Stimulated activated CD4-positive, alpha-beta T cell treated with anti-CD3 and anti-CD28 coated beads, Interleukin-4, amount 100 ng/mL, for 24 hours (primary cell): ENCODE results near the gene DLGAP1.
"Not testable (repeated sequence)": the region's sequence is repeated elsewhere in the genome, so short reads cannot be mapped to it uniquely, and the experiment has no call there.

Experiments used
- DNase-seq: peaks from one replicate; pipeline ENCODE4 v3.0.0-alpha.2; 2020

DLGAP1 gene

DNA sequence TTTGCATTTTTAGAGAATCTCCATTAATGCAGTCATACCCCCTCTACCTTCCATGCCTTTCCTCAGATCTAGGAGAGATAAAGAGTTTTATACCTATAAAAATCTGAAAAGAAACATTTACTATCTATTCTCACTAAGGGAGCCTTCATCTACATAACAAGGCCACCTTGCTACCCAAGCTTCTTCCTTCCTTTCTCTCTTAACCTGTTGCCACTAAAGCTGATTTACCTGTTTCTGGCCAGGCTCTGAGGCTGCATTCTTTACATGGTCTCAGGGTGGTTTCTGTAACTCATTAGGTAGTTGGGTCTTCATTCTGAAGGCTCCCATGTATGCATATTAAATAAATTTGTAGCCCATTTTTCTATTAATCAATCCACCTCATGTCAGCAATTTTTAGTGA is 391.6 kb downstream of the DLGAP1 start:
- DNase-seq = no peak

DNA sequence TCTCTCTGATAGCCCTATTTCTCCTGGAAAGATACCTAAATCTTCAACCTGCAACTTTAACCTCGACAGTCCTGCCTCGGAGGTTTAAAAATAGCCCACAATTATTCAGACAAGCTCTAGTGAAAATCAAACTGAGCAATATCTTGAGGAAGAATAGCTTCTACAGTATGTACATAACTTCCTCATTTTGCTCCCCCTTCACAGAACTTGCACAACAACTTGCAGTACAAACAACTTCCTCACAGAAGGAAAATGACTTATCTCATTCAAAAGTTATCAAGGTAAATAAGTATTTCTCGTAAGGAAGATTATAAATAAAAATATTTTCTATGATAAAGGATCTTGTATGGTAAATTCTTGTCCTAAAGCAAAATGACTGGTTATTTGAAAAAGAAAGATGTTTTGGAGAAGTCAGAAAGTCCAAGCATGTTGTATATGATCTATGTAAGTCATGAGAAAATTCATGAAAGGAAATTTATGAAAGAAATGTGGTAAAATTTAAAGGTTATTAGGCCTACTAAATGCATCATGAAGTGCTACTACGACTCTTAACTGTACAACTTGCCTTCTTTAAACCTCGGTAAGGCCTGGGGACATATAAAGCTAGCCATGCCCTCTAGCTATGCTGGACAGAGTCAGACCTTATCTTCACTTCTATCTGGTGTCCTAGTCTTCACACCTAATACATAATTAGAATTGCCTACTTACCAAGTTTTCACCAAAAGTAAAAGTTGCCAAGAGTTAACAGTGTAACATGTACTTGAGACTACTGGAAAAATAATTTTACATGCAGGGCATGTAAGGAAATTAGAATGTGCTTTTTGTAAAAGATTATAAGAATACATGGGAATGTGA is 394.5 kb downstream of the DLGAP1 start:
- no peak for DNase-seq

DNA sequence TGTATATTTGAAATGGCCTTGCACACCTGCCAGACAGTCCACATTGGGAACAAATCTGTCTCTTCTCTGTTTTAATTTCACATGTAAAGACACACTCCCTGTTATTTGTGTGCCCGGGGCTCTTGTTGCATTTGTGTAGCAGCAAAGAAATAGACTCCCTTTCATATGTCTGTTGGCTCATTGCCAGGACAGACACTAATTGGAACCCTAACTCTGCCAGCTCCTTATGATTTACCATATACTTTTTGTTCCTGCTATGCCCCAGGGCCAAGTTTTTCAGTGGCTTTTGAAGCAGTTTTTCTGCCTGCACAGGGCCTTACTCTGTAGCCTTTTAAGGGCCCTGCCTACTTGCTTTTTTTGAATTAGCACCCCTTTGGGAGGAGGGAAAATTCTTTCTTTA is 396.9 kb downstream of the DLGAP1 start:
- DNase-seq = no peak

DNA sequence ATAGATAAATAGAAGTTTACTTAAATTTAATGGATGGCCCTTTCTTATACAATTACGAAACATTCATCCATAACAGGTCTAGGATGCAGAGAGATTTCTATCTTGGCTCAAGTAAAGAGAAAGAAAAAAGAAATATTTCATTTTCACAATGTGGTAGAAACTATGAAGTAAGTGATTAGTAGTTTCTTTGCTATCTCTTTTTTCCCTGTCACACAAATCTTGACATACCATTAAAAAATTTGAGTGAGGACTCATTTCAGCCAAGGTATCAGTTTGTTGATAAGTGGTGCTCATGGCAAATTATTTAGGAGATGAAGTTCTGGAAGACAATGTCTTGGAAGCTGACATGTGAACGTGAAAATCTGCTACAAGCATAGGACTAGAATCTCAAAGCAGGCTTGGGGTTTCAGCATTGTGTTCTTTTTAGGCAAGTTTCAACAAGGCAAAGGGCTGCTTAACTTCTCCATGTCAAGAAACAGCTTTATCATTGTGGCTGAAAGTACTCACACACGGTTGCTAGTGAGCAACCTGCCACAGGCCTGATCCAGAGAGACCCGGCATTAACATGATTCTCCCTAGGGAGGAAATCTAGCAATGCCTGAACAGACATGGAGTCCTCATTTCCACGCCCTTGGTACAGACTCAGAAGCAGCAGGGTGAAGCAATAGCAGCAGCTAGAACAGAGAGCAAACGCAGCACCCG is 414.6 kb downstream of the DLGAP1 start:
- no peak for DNase-seq

DNA sequence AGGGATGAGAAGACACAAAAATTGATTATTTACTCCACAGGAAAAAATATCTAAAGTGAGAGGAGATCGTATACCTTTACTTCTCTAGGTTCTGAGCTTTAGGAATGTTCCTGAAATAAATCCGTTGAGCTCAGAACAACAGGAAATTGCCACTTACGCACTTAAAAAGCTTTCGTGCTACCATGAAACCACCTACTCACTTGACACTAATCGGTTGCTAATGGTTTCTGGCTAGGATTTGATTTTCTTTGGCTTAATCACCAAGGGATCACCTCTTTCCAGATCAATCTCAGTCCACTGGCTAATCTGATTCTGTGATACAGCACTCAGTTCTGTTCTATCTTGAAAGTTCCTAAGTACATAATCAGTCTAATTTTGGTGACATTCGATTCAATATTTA is 419.6 kb downstream of the DLGAP1 start:
- DNase-seq = no peak

DNA sequence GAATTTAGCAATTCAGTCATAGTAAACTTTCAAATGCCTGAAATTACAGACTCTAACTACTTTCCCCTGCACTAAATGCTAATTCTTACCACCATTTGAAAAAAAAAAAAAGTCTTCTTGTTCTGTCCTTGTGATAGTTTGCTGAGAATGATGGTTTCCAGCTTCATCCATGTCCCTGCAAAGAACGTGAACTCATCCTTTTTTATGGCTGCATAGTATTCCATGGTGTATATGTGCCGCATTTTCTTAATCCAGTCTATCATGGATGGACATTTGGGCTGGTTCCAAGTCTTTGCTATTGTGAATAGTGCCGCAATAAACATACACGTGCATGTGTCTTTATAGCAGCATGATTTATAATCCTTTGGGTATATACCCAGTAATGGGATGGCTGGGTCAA is 420.3 kb downstream of the DLGAP1 start:
- not testable (repeated sequence) for DNase-seq

DNA sequence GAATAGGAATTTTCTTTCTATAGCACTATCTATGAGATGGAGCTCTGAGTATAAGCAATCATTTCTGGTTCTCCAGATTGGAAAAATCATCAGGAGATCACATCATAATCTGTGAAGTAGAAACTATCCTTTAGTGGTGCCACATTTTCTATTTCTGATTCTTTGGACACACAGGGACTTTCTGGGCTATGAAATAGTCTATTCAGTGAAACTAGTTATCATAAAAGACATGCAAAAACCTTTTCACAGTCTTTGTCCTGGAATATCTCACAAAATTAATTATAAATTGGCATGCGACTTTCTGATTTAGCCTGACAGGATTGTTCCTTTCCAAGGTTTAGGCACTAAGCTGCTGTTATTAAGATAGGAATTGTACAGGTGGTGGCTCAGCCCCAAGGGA is 428.6 kb downstream of the DLGAP1 start:
- no peak for DNase-seq

DNA sequence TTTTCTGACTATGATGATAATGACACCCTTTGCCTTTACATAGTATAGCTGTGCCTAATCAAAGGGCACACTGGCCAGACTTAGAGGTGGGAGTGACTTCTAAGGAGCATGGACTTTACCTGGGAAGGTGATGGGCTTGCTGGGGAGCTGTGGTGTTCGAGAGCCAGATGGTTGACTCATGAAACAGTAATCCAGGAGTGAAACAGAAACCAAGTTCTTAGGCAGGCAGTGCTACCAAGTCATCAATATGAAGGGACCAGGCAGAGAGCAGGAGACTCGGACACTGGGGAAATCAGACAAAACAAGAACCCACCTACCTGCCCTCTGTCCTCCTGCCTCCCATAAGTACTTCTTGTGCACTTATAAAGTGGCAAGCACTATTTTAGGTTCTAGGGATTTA is 430.4 kb downstream of the DLGAP1 start:
- no peak for DNase-seq

DNA sequence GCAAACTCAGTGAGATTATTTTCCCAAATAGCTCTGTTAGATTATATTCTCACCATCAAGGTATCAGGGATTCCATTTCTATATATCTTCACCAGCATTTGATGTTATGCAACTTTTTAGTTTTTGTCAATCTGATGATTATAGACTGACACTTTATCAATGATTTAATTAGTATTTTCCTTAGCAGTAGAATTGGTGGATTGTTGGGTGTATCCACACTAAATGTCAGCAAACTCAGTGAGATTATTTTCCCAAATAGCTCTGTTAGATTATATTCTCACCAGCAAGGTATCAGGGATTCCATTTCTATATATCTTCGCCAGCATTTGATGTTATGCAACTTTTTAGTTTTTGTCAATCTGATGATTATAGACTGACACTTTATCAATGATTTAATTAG is 432.4 kb downstream of the DLGAP1 start:
- DNase-seq = not testable (repeated sequence)

DNA sequence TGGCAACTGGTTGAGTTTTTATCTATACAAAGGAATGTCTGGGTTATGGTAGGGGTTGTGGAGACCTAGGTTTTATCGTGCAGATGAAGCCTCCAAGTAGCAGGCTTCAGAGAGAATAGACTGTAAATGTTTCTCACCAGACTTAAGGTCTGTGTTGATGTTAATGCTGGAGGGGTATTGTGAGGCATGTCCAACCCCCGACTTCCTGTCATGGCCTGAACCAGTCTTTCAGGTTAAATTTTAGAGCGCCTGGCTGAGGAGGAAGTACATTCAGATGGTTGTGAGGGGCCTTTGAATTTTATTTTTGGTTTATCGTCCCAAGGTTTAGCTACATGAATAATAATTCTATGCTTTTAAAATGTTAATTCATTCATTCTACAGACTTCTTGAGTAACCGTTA is 435.1 kb downstream of the DLGAP1 start:
- DNase-seq = no peak

DNA sequence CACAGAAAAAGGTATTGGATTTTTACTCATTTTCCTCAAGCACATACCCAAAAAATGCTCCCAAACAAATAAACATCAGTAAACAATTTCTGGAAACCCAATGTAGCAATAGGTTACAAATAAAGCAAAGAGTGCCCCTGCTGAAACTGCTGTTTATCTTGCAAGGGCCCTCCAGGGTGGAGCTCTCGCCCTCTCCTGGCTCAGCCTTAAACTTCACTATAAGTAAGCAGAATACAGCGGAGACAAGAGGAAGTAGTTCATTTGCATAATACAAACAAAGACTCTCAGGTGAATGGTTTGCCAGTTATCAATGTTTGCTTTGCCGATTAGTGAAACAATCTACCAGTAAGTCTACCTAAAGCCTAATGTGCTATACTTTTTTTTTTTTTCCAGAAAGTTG is 437.6 kb downstream of the DLGAP1 start:
- no peak for DNase-seq

DNA sequence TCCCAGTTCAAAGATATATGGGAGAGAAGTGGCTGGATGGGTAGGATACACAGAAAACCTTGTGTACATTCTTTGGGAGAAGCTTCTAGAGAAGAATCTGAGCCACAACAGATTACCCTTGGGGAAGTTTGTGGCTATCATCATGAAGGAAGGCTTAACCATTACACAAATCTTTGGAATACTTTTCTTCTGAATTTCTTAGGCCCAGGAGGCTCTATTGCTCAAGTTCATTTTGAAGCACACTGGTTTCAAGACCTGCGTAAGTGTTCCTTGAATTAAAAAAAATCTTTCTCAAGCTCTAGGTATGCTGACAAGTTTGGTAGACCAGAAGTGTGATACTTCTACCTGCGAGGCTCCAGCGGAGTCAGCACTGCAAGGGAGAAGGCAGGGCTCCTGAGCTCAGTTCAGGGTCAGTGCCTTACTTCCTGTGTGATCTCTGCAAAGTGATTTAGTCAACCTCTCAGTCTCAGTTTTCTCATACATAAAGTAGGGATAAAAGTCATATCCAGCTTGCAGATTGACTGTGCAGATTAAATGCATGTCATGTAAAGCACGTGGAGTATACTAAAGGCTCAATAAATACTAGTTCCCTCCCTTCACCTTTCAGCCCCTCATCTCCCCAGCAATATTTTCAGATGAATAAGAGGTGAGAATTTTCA is 438.6 kb downstream of the DLGAP1 start:
- DNase-seq = no peak

DNA sequence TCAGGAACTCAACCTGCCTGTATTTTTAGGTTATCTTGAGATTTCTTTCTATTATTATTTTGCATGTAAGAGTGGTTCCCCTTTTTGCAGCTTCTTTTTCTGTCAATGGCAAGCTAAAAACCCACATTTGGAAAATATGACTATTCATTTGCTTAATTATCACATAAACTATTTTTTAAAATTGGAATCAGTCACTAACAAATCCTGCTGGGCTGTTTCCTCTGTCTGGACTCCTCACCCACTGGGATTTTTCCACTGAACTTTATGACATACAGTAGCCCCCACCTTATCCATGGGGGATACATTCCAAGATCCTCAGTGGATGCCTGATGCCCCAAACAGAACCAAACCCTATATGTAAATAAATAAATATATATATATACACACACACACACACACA is 447.3 kb downstream of the DLGAP1 start:
- no peak for DNase-seq

DNA sequence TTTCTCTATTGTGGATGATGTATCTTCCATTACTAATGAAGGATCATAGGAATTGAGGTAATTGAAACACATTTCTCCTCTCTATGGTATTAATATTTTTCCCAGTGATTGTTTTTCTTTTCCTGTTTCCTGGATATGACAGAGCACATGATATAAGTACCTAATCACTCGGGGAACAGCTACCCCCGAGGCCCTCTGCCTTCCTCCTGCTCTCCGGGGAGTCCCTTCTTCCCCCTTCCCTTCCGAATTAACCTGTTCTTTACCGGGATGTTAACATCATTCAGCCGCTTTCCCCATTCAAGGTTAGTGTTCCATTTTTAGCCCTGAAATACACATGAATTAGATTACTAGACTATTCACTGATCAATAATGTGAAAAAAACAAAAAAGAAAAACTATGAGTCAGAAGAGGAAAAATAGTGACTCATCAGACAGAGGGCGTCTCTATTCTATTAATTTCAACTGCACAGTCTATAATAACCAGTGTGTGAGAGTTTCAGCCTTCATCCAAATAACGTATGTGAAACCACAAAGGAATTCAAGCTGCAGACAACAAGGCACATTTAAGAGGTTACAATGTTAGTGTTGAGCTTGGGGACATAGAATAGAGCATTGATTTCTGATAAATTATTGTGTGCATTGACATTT is 450.8 kb downstream of the DLGAP1 start:
- DNase-seq = no peak

DNA sequence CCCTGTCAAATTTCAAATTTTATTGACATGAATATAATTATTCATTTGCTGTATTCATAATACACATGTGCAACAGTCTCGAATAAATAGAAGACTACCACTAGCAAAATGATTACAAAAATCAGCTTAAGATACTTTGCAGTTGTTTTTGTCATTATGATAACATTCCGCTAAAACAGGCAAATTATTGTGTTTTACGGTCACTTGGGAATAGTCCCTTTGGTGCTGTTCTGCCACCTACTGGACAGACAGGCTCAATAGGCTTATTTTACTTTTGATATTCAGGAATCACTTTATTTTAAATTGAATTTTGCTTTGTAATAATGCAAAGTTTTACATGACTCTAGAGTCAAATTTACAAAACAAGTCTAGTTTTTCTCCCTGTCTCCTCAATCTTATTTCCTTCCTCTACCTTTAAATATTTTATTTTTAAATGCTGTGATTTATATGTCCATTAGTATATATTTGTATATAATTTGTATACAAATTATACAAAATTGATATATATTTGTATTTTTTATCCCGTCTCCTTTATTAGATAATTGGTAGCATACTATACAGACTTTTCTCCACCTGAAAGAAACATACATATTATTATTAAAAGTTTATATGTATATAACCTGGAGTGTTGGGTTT is 456.3 kb downstream of the DLGAP1 start:
- DNase-seq = no peak

DNA sequence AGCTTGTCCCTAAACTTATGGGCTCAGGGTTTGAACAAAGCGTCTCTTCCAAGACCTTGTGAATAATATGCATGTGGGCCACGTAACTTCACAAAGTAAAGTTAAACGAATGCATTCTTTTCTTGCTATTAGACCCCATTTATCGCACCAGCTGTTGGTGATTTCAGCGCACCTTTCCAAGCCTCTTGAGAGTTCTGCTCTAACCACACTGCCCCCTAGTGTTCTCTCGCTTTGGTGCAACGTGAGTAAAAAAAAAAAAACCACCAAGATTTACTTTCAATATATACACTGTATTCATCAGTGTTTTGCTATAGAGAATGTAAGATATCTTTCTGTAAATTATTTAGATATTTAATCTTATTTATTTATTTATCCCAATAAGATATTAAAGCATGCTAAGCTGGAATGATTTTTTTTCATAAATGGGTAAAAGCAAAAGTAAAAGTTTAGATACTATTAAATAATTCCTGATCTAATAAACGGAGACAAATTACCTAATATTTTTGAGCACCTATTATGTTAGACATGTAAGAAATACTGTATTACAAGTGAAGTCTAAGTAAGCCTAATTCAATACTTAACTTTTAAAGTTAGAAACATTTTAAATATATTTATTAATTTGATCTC is 459.5 kb downstream of the DLGAP1 start:
- DNase-seq = peak; percentile 58

DNA sequence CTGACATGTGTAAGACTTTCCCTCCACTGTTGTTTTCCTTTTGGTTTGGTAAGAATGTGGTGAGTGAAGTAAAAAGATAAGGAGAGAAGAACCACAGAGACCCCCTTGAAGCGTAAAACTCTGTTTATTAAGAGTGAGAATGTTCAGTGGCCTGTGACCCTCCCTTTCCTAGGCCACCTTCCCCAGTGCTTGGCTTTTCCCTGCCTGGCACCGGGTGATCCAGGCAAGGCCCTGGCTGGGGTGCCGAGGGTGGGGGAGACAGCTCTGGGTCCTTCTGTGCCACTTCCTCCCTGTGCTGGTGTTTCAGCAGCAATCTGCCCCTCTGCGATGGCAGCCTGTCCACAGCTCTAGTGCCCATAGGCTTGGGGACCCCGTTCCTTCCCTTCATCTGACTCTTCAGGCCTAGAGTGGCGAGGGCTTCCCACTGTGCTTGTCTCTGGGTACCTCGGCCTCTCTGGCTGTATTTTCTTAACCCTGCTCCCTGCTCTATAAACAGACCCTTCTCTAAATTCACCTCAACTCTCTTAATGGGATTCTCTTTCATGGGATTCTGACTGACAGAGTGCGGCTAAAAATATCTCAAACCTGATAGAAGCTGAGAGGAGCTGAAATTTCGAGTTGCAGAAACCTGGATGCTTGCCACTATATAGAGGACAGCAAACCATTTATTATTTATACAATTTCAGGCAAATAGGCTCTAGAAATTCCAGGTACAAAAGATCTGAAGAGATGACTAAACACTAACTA is 461.0 kb downstream of the DLGAP1 start:
- DNase-seq = no peak

DNA sequence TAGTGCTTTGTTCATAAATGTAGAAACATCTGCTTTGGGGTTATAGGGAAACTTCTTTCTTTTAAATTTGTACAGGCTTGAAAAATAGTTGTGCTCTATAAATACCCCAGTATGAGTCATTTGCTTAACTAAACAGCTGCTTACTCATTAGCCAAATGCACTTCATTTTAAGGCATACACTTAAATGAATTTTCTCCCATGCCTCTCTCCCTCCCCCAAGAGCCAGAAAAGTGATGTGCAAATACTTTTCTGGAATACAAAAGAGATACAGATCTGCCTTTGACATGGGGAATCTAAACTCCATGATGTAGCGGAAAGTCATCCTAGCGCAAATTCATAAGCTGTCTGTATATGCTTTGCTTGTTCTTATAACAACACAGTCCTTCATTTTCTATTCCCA is 469.4 kb downstream of the DLGAP1 start:
- DNase-seq = no peak

DNA sequence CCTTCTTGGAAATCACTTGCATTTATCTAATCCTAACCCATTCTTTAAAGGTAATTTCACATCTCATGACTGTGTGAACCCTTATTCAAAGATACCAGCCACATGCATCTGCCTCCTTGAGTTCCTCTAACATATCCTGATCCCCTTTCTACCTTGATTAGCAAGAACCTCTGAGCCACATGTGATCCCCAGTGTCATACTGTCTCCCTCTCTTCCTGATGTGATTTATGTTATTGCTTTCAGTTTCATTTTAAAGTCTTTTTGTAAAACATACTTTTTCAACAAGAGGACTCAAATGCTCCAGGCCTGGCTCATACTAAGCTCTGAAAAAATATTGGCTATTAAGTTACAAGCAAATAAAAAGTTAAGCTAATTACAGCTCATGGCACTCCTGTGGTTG is 470.1 kb downstream of the DLGAP1 start:
- DNase-seq = no peak

DNA sequence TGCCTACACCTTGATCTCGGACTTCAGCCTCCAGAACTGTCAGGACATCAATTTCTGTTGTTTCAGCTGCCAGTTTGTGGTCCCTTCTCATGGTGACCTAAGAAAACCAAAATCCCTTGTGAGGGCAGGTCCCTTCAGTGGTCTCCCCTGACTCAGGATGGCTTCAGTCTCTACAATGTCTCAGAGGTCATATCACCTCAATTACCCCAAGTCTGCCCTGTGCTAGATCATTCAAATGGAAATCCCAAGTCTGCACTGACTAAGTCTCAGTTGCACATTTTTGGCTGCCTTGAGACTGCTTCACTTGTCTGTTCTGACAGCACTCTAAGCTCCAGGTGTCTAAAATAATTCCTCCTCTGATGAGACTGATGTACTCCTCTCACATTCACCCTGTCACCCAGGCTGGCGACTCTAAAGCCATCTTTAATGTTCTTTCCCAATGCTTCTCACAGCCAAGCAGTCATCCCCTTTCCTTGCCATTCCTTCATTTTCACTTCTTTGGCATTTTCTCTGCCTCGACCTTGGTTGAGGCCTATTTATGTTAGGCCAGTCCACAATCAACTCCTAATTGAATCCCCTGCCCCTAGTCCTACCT is 470.8 kb downstream of the DLGAP1 start:
- DNase-seq = no peak

DNA sequence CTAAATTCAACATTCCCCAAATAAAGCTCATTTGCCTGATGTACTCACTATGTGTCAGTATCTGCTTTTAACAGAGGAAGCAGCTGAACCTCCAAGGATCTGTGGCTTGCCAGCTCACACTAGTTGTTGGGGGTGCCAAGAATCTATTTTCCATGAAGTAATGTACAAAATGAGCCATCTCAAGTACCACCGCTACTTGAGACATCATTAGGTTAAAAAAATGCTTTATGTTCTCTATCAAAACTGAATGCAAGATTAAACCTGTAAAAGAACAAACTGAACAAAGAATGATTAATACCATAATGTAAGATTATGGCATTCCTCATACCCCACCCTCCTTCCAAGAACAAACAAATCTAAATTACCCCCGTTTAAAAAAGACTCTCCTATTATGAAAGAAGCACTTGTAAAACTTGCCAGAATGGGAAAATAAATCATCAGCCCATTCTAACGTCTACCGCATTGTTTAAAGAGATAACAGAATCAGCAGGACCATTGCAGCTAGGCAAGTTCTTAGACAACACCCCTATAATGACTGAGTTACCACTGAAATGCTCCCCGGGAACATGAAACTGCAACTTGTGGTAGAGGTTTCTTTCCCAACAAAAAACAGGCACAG is 471.6 kb downstream of the DLGAP1 start:
- DNase-seq = no peak
